Measurements from ENCODE around the gene SLC2A4. TPM values are rescaled to one million over a fixed set of nuclear protein-coding genes. Genes with fewer than 3 reads are reported as not detected.

SLC2A4 gene
- total RNA-seq, 1 donor from 2014 or later: not detected

GRCh38 chr17:7256766-7257456, 24.6 kb upstream of the SLC2A4 start:
- TF ChIP-seq, protein P1, sequence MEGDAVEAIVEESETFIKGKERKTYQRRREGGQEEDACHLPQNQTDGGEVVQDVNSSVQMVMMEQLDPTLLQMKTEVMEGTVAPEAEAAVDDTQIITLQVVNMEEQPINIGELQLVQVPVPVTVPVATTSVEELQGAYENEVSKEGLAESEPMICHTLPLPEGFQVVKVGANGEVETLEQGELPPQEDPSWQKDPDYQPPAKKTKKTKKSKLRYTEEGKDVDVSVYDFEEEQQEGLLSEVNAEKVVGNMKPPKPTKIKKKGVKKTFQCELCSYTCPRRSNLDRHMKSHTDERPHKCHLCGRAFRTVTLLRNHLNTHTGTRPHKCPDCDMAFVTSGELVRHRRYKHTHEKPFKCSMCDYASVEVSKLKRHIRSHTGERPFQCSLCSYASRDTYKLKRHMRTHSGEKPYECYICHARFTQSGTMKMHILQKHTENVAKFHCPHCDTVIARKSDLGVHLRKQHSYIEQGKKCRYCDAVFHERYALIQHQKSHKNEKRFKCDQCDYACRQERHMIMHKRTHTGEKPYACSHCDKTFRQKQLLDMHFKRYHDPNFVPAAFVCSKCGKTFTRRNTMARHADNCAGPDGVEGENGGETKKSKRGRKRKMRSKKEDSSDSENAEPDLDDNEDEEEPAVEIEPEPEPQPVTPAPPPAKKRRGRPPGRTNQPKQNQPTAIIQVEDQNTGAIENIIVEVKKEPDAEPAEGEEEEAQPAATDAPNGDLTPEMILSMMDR (IDR thresholded peaks at IDR 0.05): no peak
- POLR2A ChIA-PET: interaction anchor here (1.0 to 1.2 kb wide), 4 partner anchors 8 to 48 kb away, joined by 3 read pairs; partner anchors contain the start of gene PHF23
- no peak overlapping the region for H3K4me3 Mint-ChIP-seq

GRCh38 chr17:7258731-7259554, 22.6 kb upstream of the SLC2A4 start:
- POLR2A ChIA-PET: interaction anchor here (0.6 to 1.2 kb wide), 3 partner anchors 8 to 50 kb away, joined by 4 read pairs; partner anchors contain the start of gene CTDNEP1
- H3K36me3 Mint-ChIP-seq (ENCODE audit: low read depth): peaks cover 44% of the 10 kb centered on the region
- DNase-seq (no peak), ATAC-seq (ENCODE audit: low read depth) (no peak)
- H3K27ac Mint-ChIP-seq: no peak overlapping the region
- no peak overlapping the region for H3K4me3 Mint-ChIP-seq
- TF ChIP-seq, protein P1 (IDR thresholded peaks at IDR 0.05): no peak
- intact Hi-C loops (cut with micrococcal nuclease): no loop called here
- H3K9me3 Mint-ChIP-seq: no peaks in the 10 kb centered on the region
- H3K27me3 Mint-ChIP-seq: peaks cover 10% of the 10 kb centered on the region
- peaks cover 30% of the 10 kb centered on the region for H3K4me1 Mint-ChIP-seq
- CTCF ChIA-PET: interaction anchor here (0.6 kb wide), 1 partner anchor 45 kb away, joined by 3 read pairs; no protein-coding TSS in a partner anchor

More at GRCh38 chr17:7256766-7257456, 24.6 kb upstream of the SLC2A4 start:
- CTCF ChIA-PET: no interaction called here
- Mint-ChIP-seq H3K27me3 (no peaks in the 10 kb centered on the region), H3K4me1 (peaks cover 29% of the 10 kb centered on the region), H3K36me3 (ENCODE audit: low read depth) (peaks cover 62% of the 10 kb centered on the region), H3K27ac (no peak overlapping the region), H3K9me3 (no peaks in the 10 kb centered on the region)
- intact Hi-C loops (cut with micrococcal nuclease): no loop called here
- DNase-seq (no peak), ATAC-seq (ENCODE audit: low read depth) (no peak)

DNA sequence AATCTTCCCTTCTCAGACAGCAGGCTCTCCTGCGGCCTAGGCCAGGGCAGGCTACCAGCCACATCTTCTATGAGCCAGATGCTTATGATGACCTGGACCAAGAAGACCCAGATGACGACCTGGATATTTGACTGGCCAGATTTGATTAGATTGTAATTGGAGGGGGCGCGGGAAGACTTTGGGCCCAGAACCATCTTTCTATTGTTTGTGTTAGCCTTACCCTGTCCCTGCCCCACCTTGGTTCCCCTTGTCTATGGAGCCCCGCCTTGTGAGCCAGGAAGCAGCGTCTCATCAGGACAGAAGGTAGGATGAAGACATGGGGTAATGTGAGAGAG, 22.0 kb upstream of the SLC2A4 start:
- TF ChIP-seq, protein P1 (IDR thresholded peaks at IDR 0.05): no peak
- DNase-seq (no peak), ATAC-seq (ENCODE audit: low read depth) (no peak)
- Mint-ChIP-seq H3K4me3 (no peak overlapping the region), H3K4me1 (peaks cover 29% of the 10 kb centered on the region), H3K36me3 (ENCODE audit: low read depth) (peaks cover 39% of the 10 kb centered on the region), H3K27ac (no peak overlapping the region), H3K9me3 (no peaks in the 10 kb centered on the region), H3K27me3 (peaks cover 11% of the 10 kb centered on the region)
- intact Hi-C loops (cut with micrococcal nuclease): no loop called here
- POLR2A ChIA-PET: interaction anchor here (0.5 to 1.2 kb wide), 4 partner anchors 8 to 50 kb away, joined by 3 to 4 read pairs (median 4); partner anchors contain the start of gene CTDNEP1
- CTCF ChIA-PET: interaction anchor here (0.6 kb wide), 1 partner anchor 45 kb away, joined by 3 read pairs; no protein-coding TSS in a partner anchor

DNA sequence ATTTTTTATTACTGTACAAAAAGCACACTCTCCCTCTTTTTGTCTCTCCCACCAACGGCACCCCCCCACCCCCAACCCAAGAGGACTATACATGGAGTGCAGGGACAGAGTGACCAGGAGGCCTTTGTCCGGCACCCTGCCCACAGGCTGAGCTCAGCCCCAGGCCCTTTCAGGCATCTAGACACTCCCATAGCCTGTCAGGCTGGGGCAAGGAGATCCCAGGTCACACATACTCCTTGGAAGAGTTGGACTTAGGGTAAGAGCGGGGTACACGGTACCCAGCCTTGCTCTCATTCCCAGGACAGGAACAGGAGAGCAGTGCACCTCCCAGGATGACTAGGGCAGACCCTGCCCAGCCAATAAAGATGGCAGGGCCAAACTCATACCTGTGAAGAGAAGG, 21.4 kb upstream of the SLC2A4 start:
- CTCF ChIA-PET: no interaction called here
- H3K27me3 Mint-ChIP-seq: peaks cover 11% of the 10 kb centered on the region

More for the DNA sequence above, 21.4 kb upstream of the SLC2A4 start:
- peaks cover 34% of the 10 kb centered on the region for H3K36me3 Mint-ChIP-seq (ENCODE audit: low read depth)
- POLR2A ChIA-PET: interaction anchor here (0.5 to 1.2 kb wide), 3 partner anchors 9 to 361 kb away, joined by 3 to 4 read pairs (median 4); partner anchors contain the start of gene CTDNEP1
- peak overlapping the region; percentile 50 for H3K27ac Mint-ChIP-seq
- intact Hi-C loops (cut with micrococcal nuclease): loop anchor here (5.0 kb wide), 1 partner anchor 37 kb away; no protein-coding TSS in a partner anchor
- H3K4me3 Mint-ChIP-seq: peak overlapping the region; percentile 77
- no peak for ATAC-seq (ENCODE audit: low read depth)
- no peak for DNase-seq
- no peaks in the 10 kb centered on the region for H3K9me3 Mint-ChIP-seq
- peaks cover 29% of the 10 kb centered on the region for H3K4me1 Mint-ChIP-seq
- TF ChIP-seq, protein P1 (IDR thresholded peaks at IDR 0.05): no peak

Measured in activated B cell treated with CpG ODN at 0.5 μM for 24 hours (primary cell).